GM18511 (cell line): ENCODE data around the gene CYSLTR2.

Experiments
- ATAC-seq: cut with Tn5 transposase; IDR thresholded peaks from one replicate; pipeline ENCODE4 v1.9.1; 2021; ENCODE audit warnings: mild to moderate bottlenecking, moderate library complexity; ENCODE audit not compliant: unreplicated experiment

CYSLTR2 gene

GRCh38 chr13:48653472-48653939 lies at the start of gene CYSLTR2:
CYSLTR2 (plus strand) TSS chr13:48653929; CDS start chr13:48706818, 52,889 bp downstream.
- peak; percentile 71 for ATAC-seq

- ATAC-seq = no peak
Measured at GRCh38 chr13:48615049-48615448, 38.7 kb upstream of the CYSLTR2 start.

- ATAC-seq = no peak
Measured at GRCh38 chr13:48618937-48619336, 34.8 kb upstream of the CYSLTR2 start.

- no peak for ATAC-seq
Measured at GRCh38 chr13:48621056-48621455, 32.7 kb upstream of the CYSLTR2 start.

GRCh38 chr13:48624016-48624415 lies 29.7 kb upstream of the CYSLTR2 start:
- no peak for ATAC-seq

GRCh38 chr13:48624858-48625257 lies 28.9 kb upstream of the CYSLTR2 start:
- no peak for ATAC-seq

GRCh38 chr13:48625413-48626076 lies 28.2 kb upstream of the CYSLTR2 start:
- ATAC-seq = no peak

- no peak for ATAC-seq
Measured at GRCh38 chr13:48626077-48626449, 27.7 kb upstream of the CYSLTR2 start.

- ATAC-seq = no peak
Measured at GRCh38 chr13:48626726-48627451, 26.8 kb upstream of the CYSLTR2 start.

- no peak for ATAC-seq
Measured at GRCh38 chr13:48629277-48629676, 24.5 kb upstream of the CYSLTR2 start.

- ATAC-seq = no peak
Measured at GRCh38 chr13:48630291-48630690, 23.4 kb upstream of the CYSLTR2 start.

- no peak for ATAC-seq
Measured at GRCh38 chr13:48630773-48631172, 23.0 kb upstream of the CYSLTR2 start.

- no peak for ATAC-seq
Measured at GRCh38 chr13:48631441-48631840, 22.3 kb upstream of the CYSLTR2 start.

GRCh38 chr13:48633700-48634099 lies 20.0 kb upstream of the CYSLTR2 start:
- no peak for ATAC-seq

- ATAC-seq = no peak
Measured at GRCh38 chr13:48634636-48635035, 19.1 kb upstream of the CYSLTR2 start.

- no peak for ATAC-seq
Measured at GRCh38 chr13:48635478-48635877, 18.3 kb upstream of the CYSLTR2 start.

- no peak for ATAC-seq
Measured at GRCh38 chr13:48636550-48636949, 17.2 kb upstream of the CYSLTR2 start.

- ATAC-seq = no peak
Measured at GRCh38 chr13:48637601-48638000, 16.1 kb upstream of the CYSLTR2 start.

- ATAC-seq = no peak
Measured at GRCh38 chr13:48640767-48641166, 13.0 kb upstream of the CYSLTR2 start.

GRCh38 chr13:48641404-48641803 lies 12.3 kb upstream of the CYSLTR2 start:
- ATAC-seq = no peak

GRCh38 chr13:48642061-48642460 lies 11.7 kb upstream of the CYSLTR2 start:
- no peak for ATAC-seq

- no peak for ATAC-seq
Measured at GRCh38 chr13:48643159-48643558, 10.6 kb upstream of the CYSLTR2 start.
